Ishikawa (cell line): ENCODE measurements around the gene TMEM44.

Experiments used
- CEBPB ChIP-seq: IDR thresholded peaks from 2 replicates; pipeline ENCODE4 v1.6.1; 2012
- CREB1 ChIP-seq: IDR thresholded peaks from 2 replicates; pipeline ENCODE4 v1.6.1; 2012; ENCODE audit warnings: low read depth
- EP300 ChIP-seq: IDR thresholded peaks from 2 replicates; pipeline ENCODE4 v1.6.1; 2012; ENCODE audit warnings: borderline replicate concordance
- FOXM1 ChIP-seq: IDR thresholded peaks from 2 replicates; pipeline ENCODE4 v1.6.1; 2012; ENCODE audit warnings: low read depth, borderline replicate concordance
- MAX ChIP-seq: IDR thresholded peaks from 2 replicates; pipeline ENCODE4 v1.6.1; 2012
- TAF1 ChIP-seq: IDR thresholded peaks from 2 replicates; pipeline ENCODE4 v1.6.1; 2012; ENCODE audit warnings: low read depth, mild to moderate bottlenecking
- TCF12 ChIP-seq: IDR thresholded peaks from 2 replicates; pipeline ENCODE4 v1.6.1; 2012; ENCODE audit warnings: low read depth
- YY1 ChIP-seq: IDR thresholded peaks from 2 replicates; pipeline ENCODE4 v1.6.1; 2012; ENCODE audit warnings: low read depth
- ZBTB7A ChIP-seq: IDR thresholded peaks from 2 replicates; pipeline ENCODE4 v1.6.1; 2012; ENCODE audit warnings: low read depth

GRCh38 chr3:194582196-194582905 lies 50.9 kb downstream of the TMEM44 start:
- TF ChIP-seq FOXM1 (no peak), TCF12 (no peak), CEBPB (no peak), YY1 (no peak), EP300 (no peak), MAX (no peak), ZBTB7A (no peak), TAF1 (no peak), CREB1 (no peak)
